Neural progenitor cell (in vitro differentiated cells): ENCODE results near the gene UVSSA. TPM values are rescaled to one million over a fixed set of nuclear protein-coding genes. Genes with fewer than 3 reads are reported as not detected.

Experiments
- DNase-seq: peaks from one replicate; pipeline ENCODE4 v3.0.0-alpha.2; 2016; ENCODE audit warnings: low spot score
- H2AFZ ChIP-seq: fragments of 200-600 bp; sonication (generic); replicated peaks from 2 replicates; pipeline ENCODE4 v1.6.1; 2016; ENCODE audit warnings: antibody characterized with exemption
- H3F3A ChIP-seq: fragments of 200-600 bp; sonication (generic); 2 replicates; pipeline ENCODE4 v1.6.1; 2016; ENCODE audit warnings: antibody characterized with exemption, low read depth
- H3K27ac ChIP-seq: fragments of 200-600 bp; sonication (generic); 2 replicates; pipeline ENCODE4 v1.5.1; 2016; ENCODE audit warnings: mild to moderate bottlenecking
- H3K27me3 ChIP-seq: fragments of 200-600 bp; sonication (generic); 2 replicates; pipeline ENCODE4 v1.6.1; 2016; ENCODE audit warnings: mild to moderate bottlenecking, moderate library complexity
- H3K36me3 ChIP-seq: fragments of 200-600 bp; sonication (generic); 2 replicates; pipeline ENCODE4 v1.5.1; 2016
- H3K4me1 ChIP-seq: fragments of 200-600 bp; sonication (generic); 2 replicates; pipeline ENCODE4 v1.6.1; 2016; ENCODE audit warnings: mixed run types
- H3K4me2 ChIP-seq: fragments of 200-600 bp; sonication (generic); 2 replicates; pipeline ENCODE4 v1.6.1; 2016
- H3K4me3 ChIP-seq: fragments of 200-600 bp; sonication (generic); 2 replicates; pipeline ENCODE4 v1.5.1; 2016
- H3K79me2 ChIP-seq: fragments of 200-600 bp; sonication (generic); 2 replicates; pipeline ENCODE4 v1.6.1; 2016; ENCODE audit warnings: low read depth
- H3K9ac ChIP-seq: fragments of 200-600 bp; sonication (generic); 2 replicates; pipeline ENCODE4 v1.6.1; 2016
- H3K9me3 ChIP-seq: fragments of 200-600 bp; sonication (generic); 2 replicates; pipeline ENCODE4 v1.5.1; 2016; ENCODE audit warnings: low read depth
- H4K20me1 ChIP-seq: fragments of 200-600 bp; sonication (generic); 2 replicates; pipeline ENCODE4 v1.6.1; 2016; ENCODE audit warnings: low read depth
- H3K27ac Mint-ChIP-seq: 3 replicates; pipeline ENCODE4 v1.8.0; 2021; ENCODE audit warnings: mixed read lengths
- H3K27me3 Mint-ChIP-seq: 2 replicates; pipeline ENCODE4 v1.8.0; 2022; ENCODE audit warnings: low read depth, mild to moderate bottlenecking, inconsistent platforms, moderate library complexity, mixed read lengths; ENCODE audit not compliant: insufficient read depth
- H3K36me3 Mint-ChIP-seq: 3 replicates; pipeline ENCODE4 v1.8.0; 2021; ENCODE audit warnings: mixed read lengths
- H3K4me1 Mint-ChIP-seq: 3 replicates; pipeline ENCODE4 v1.8.0; 2021; ENCODE audit warnings: mixed read lengths
- H3K4me3 Mint-ChIP-seq: 3 replicates; pipeline ENCODE4 v1.8.0; 2021; ENCODE audit warnings: mild to moderate bottlenecking, moderate library complexity, mixed read lengths
- H3K9me3 Mint-ChIP-seq: 3 replicates; pipeline ENCODE4 v1.8.0; 2020; ENCODE audit warnings: mixed read lengths
- EZH2 ChIP-seq: fragments of 200-600 bp; sonication (generic); IDR thresholded peaks from 2 replicates; pipeline ENCODE4 v1.6.1; 2017; ENCODE audit warnings: antibody characterized with exemption, mild to moderate bottlenecking, moderate library complexity
- EZH2phosphoT487 ChIP-seq: fragments of 200-600 bp; sonication (generic); IDR thresholded peaks from 2 replicates; pipeline ENCODE4 v1.6.1; 2017; ENCODE audit warnings: antibody characterized with exemption
- total RNA-seq: library from RNA; depleted of rRNA; stranded (reverse); fragments of >200 nt; gene quantifications from 2 replicates; pipeline ENCODE4 v1.2.3, GENCODE V29; 2015; ENCODE audit warnings: low replicate concordance
- TF ChIP-seq, protein P1 (sequence below): fragments of 200-600 bp; sonication (generic); IDR thresholded peaks from 2 replicates; pipeline ENCODE4 v1.5.1; 2017; ENCODE audit warnings: antibody characterized with exemption, mild to moderate bottlenecking

The UVSSA gene
- total RNA-seq, 1 donor from 2014 or later = 10.9 TPM

DNA sequence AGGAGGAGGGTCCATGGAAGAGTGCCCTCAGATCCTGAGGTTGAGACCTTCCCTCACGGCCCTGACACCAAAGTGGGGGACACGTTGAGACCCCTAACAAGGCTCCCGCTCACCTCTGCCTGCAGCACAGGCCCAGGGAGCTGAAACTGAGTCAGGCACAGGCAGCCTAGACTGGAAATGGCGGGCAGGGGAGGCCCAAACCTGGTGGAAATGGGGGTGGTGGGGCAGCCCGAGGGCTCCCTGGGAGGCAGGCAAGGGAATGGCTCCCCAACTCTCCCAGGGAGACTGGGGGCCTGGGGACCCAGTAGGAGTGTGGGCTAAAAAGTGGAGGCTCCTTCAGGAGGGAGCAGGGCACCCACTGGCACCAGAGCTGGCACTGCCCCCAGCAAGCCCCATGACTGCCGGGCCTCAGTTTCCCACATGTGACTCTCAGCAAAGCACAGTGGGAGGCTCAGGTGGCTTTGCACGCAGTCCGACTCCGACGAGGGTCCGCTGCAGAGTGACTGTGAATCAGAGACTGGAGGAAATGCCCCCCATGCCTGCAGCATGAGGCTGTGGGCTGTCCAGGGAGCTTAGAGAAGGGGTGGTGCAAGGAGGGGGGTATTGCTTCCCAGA lies 53.3 kb downstream of the UVSSA start:
- H3K4me3 ChIP-seq = no peak overlapping the region
- no peaks in the 10 kb centered on the region for H3K9me3 ChIP-seq
- H3K4me1 ChIP-seq = no peaks in the 10 kb centered on the region
- H3K36me3 Mint-ChIP-seq = peaks cover 7% of the 10 kb centered on the region
- peaks cover 16% of the 10 kb centered on the region for H3K9me3 Mint-ChIP-seq
- no peak for DNase-seq
- TF ChIP-seq EZH2 = no peak
- TF ChIP-seq, protein P1, sequence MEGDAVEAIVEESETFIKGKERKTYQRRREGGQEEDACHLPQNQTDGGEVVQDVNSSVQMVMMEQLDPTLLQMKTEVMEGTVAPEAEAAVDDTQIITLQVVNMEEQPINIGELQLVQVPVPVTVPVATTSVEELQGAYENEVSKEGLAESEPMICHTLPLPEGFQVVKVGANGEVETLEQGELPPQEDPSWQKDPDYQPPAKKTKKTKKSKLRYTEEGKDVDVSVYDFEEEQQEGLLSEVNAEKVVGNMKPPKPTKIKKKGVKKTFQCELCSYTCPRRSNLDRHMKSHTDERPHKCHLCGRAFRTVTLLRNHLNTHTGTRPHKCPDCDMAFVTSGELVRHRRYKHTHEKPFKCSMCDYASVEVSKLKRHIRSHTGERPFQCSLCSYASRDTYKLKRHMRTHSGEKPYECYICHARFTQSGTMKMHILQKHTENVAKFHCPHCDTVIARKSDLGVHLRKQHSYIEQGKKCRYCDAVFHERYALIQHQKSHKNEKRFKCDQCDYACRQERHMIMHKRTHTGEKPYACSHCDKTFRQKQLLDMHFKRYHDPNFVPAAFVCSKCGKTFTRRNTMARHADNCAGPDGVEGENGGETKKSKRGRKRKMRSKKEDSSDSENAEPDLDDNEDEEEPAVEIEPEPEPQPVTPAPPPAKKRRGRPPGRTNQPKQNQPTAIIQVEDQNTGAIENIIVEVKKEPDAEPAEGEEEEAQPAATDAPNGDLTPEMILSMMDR = no peak
- TF ChIP-seq EZH2phosphoT487 = no peak
- H3F3A ChIP-seq = peaks cover 5% of the 10 kb centered on the region
- H3K36me3 ChIP-seq = no peaks in the 10 kb centered on the region
- H3K4me1 Mint-ChIP-seq = peaks cover 1% of the 10 kb centered on the region
- H3K79me2 ChIP-seq = no peaks in the 10 kb centered on the region
- H3K4me3 Mint-ChIP-seq = no peak overlapping the region
- H3K27ac Mint-ChIP-seq = no peak overlapping the region
- H3K9ac ChIP-seq = no peak overlapping the region
- H3K4me2 ChIP-seq = no peak overlapping the region
- H3K27me3 ChIP-seq = peaks cover 60% of the 10 kb centered on the region
- peaks cover 5% of the 10 kb centered on the region for H4K20me1 ChIP-seq
- peaks cover 46% of the 10 kb centered on the region for H3K27me3 Mint-ChIP-seq
- H2AFZ ChIP-seq = no peak overlapping the region
- no peak overlapping the region for H3K27ac ChIP-seq

DNA sequence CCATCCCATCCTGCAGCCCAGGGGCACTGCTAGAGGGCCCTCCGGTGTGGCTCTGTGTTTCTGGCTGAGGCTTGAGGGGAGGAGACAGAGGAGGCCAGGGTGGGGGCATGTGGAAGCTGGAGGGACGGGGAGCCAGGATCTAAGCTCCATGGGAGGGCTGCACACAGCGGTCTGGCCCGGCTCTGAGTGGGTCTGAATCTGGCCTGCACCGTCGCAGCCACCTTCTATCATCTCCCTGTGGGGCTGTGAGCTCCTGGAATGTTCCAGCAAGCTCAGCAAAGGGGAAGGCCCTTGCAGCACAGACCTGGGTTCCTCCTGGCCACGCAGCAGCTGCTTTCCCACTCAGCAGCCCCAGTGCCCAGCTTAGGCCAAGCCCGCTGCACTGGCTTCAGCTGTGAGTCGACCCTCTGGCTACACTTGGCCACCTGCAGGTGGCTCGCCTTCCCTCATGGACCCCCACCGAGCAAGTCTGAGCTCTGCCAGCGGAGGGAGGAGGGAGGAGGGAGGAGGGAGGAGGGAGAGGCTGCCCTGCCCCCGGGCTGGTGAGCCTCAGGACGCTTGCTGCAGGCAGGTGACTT lies 53.9 kb downstream of the UVSSA start:
- Histone ChIP-seq H2AFZ (no peak overlapping the region), H3K27me3 (peaks cover 67% of the 10 kb centered on the region), H3K4me2 (no peak overlapping the region), H3F3A (peaks cover 5% of the 10 kb centered on the region), H3K9ac (no peak overlapping the region), H3K36me3 (no peaks in the 10 kb centered on the region), H4K20me1 (peaks cover 9% of the 10 kb centered on the region), H3K4me1 (no peaks in the 10 kb centered on the region), H3K9me3 (no peaks in the 10 kb centered on the region), H3K27ac (no peak overlapping the region), H3K4me3 (no peak overlapping the region), H3K79me2 (no peaks in the 10 kb centered on the region)
- TF ChIP-seq, protein P1 = no peak
- TF ChIP-seq EZH2phosphoT487 (no peak), EZH2 (no peak)
- peaks cover 12% of the 10 kb centered on the region for H3K9me3 Mint-ChIP-seq
- H3K27ac Mint-ChIP-seq = no peak overlapping the region
- H3K27me3 Mint-ChIP-seq = peaks cover 48% of the 10 kb centered on the region
- no peak for DNase-seq
- peaks cover 2% of the 10 kb centered on the region for H3K36me3 Mint-ChIP-seq
- peaks cover 2% of the 10 kb centered on the region for H3K4me1 Mint-ChIP-seq
- no peak overlapping the region for H3K4me3 Mint-ChIP-seq

DNA sequence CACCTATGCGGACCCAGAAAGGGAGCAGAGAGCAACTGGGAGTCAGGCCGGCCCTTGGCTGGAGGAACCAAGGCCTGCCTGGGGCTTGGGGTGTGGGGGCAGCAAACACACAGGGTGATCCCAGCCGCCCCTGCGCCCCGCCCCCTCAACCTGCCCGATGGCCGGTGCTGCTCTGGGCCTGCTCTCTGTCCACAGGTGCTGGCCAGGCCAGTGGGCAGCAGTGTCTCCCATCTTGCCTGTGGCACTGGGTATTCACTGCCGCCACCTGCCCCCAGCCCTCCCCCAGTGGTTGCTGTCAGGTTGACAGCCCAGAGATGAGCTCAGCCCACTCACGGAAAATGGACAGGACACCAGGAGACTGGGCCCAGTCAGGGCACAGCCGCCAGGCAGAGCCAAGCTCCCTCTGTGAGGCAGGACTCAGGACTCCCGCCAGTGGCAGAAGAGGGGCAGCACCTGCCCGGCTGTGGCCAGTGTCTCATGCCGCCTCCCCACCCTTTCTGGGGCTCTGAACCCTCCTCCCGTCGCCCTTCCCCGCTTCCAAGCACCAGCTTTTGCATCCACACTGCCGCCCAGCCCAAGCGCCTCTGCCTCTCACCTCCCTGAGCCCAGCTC lies 54.5 kb downstream of the UVSSA start:
- peaks cover 8% of the 10 kb centered on the region for H3K9me3 Mint-ChIP-seq
- H3K4me3 Mint-ChIP-seq = no peak overlapping the region
- H3K4me1 Mint-ChIP-seq = peaks cover 2% of the 10 kb centered on the region
- no peaks in the 10 kb centered on the region for H3K79me2 ChIP-seq
- peaks cover 73% of the 10 kb centered on the region for H3K27me3 ChIP-seq
- H3K4me3 ChIP-seq = no peak overlapping the region
- H3K36me3 Mint-ChIP-seq = peaks cover 2% of the 10 kb centered on the region
- peaks cover 9% of the 10 kb centered on the region for H4K20me1 ChIP-seq
- no peak overlapping the region for H3K27ac Mint-ChIP-seq
- H3K36me3 ChIP-seq = no peaks in the 10 kb centered on the region
- H3K4me1 ChIP-seq = no peaks in the 10 kb centered on the region
- no peak overlapping the region for H3K4me2 ChIP-seq
- DNase-seq = no peak
- peaks cover 48% of the 10 kb centered on the region for H3K27me3 Mint-ChIP-seq
- H3K9ac ChIP-seq = no peak overlapping the region
- peaks cover 5% of the 10 kb centered on the region for H3F3A ChIP-seq
- TF ChIP-seq, protein P1 = no peak
- no peak for TF ChIP-seq EZH2
- TF ChIP-seq EZH2phosphoT487 = no peak
- no peaks in the 10 kb centered on the region for H3K9me3 ChIP-seq
- no peak overlapping the region for H2AFZ ChIP-seq
- no peak overlapping the region for H3K27ac ChIP-seq
